A673 (cell line): ENCODE measurements around the gene CDT1. TPM values are rescaled to one million over a fixed set of nuclear protein-coding genes. Genes with fewer than 3 reads are reported as not detected.
A peak's percentile ranks its signal among the peaks of the same experiment; 100 is the strongest.
"Not testable (repeated sequence)": the region's sequence is repeated elsewhere in the genome, so short reads cannot be mapped to it uniquely, and the experiment has no call there.

Source experiments
- BruUV-seq: library from RNA; stranded (reverse); fragments of 400-500 nt; replicated peaks from 2 replicates; lab custom pipeline; 2021; lab: Mats Ljungman, UMichigan
- CTCF ChIA-PET: fragments of 300-600 bp; sonication (Branson Sonifier 250); formaldehyde crosslinking; loops from one replicate; lab custom pipeline; 2022; ENCODE audit warnings: antibody characterized with exemption; lab: Charles Lee
- POLR2A ChIA-PET: fragments of 300-600 bp; sonication (Branson Sonifier 250); formaldehyde crosslinking; loops from one replicate; lab custom pipeline; 2022; ENCODE audit warnings: antibody characterized with exemption; ENCODE audit not compliant: low non-redundant PET; lab: Charles Lee
- DNase-seq: peaks from one replicate; pipeline ENCODE4 v3.0.0-alpha.2; 2015; ENCODE audit warnings: low spot score
- H3K27ac ChIP-seq: fragments of 200-600 bp; sonication (generic); 2 replicates; pipeline ENCODE4 v1.5.1; 2016; ENCODE audit warnings: mixed run types, low read depth, mild to moderate bottlenecking, mixed read lengths, antibody characterized with exemption, low read length; ENCODE audit not compliant: poor library complexity, severe bottlenecking
- H3K27me3 ChIP-seq: fragments of 200-600 bp; sonication (generic); replicated peaks from 2 replicates; pipeline ENCODE4 v1.6.1; 2017; ENCODE audit warnings: mixed run types, low read depth, mild to moderate bottlenecking, mixed read lengths, antibody characterized with exemption, low read length; ENCODE audit not compliant: insufficient read depth, poor library complexity
- H3K36me3 ChIP-seq: fragments of 200-600 bp; sonication (generic); 2 replicates; pipeline ENCODE4 v1.6.1; 2016; ENCODE audit warnings: mixed run types, mild to moderate bottlenecking, mixed read lengths, antibody characterized with exemption, low read length; ENCODE audit not compliant: insufficient read depth, poor library complexity, severe bottlenecking
- H3K4me1 ChIP-seq: fragments of 200-600 bp; sonication (generic); 2 replicates; pipeline ENCODE4 v1.6.1; 2017; ENCODE audit warnings: mixed run types, mild to moderate bottlenecking, mixed read lengths, antibody characterized with exemption, low read length; ENCODE audit not compliant: insufficient read depth, poor library complexity, severe bottlenecking
- H3K4me3 ChIP-seq: fragments of 200-600 bp; sonication (generic); 2 replicates; pipeline ENCODE4 v1.5.1; 2016; ENCODE audit warnings: low read depth, mixed run types, mild to moderate bottlenecking, mixed read lengths, low read length; ENCODE audit not compliant: poor library complexity, severe bottlenecking
- H3K9me3 ChIP-seq: fragments of 200-600 bp; sonication (generic); 2 replicates; pipeline ENCODE4 v1.6.1; 2016; ENCODE audit warnings: mixed run types, low read depth, mild to moderate bottlenecking, mixed read lengths, antibody characterized with exemption, low read length; ENCODE audit not compliant: poor library complexity, severe bottlenecking
- CTCF ChIP-seq: fragments of 300-800, 200-600 bp; sonication (generic); conservative IDR thresholded peaks from 2 replicates; pipeline ENCODE4 v1.5.1; 2017; ENCODE audit warnings: low read depth, mild to moderate bottlenecking, antibody characterized with exemption, low read length, moderate library complexity, mixed read lengths
- EZH2 ChIP-seq: fragments of 200-600 bp; sonication (generic); IDR thresholded peaks from 2 replicates; pipeline ENCODE4 v1.6.1; 2017; ENCODE audit warnings: borderline replicate concordance, low read depth, mild to moderate bottlenecking, mixed read lengths, antibody characterized with exemption, low read length; ENCODE audit not compliant: poor library complexity, severe bottlenecking
- intact Hi-C: fragments of 100-400 bp; cut with micrococcal nuclease; formaldehyde crosslinking; loops from one replicate; pipeline ENCODE4 v1.10.0; 2022; ENCODE audit not compliant: unreplicated experiment
- total RNA-seq: library from RNA; stranded (reverse); gene quantifications from 2 replicates; pipeline ENCODE4 v1.2.3, GENCODE V29; 2021

The CDT1 gene
- total RNA-seq, 1 experiment from 2014 or later, result 103 TPM

DNA sequence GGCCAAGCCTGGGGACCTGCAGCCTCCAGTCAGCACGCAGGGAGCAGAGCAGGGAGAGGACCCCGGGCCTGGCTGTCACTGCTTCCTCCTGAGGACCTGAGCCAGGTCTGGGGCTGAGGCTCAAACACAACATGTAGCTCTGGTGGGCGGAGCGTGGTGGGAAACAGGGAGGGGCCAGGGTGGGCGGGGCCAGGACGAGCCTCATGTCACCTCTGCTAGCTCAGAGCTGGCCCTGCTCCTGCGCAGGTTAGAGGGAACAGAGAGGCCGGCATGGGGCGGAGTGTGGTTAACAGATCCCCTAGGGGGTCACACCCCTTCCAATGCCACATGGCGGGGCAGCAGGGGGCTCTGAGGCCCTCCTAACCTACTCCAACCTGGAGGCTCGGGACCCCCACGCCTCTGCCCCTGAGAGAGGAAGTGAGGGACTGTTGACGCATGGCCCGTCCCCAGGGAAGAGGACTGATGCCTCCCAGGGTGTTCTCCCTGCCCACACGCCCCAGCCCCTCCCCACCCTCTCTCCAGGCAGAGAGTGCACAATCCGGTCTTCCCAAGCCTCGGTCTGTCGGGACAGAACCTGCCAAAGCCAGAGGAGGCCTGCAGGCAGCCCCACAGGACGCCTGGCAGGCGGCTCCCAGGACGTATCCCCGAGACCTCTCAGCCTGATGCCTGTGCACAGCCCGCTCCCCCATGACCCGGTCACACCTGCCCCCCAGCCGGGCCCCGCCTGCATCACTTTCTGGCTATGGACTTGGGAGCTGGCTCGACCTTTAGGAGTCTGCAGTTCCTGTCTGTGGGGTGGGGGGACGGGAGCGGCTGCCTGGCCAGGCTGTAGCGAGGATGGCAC lies 33.8 kb upstream of the CDT1 start:
- H3K36me3 ChIP-seq, result no peaks in the 10 kb centered on the region
- H3K9me3 ChIP-seq, result no peaks in the 10 kb centered on the region
- peak overlapping the region; percentile 93 for H3K27ac ChIP-seq
- no peaks in the 10 kb centered on the region for H3K27me3 ChIP-seq
- intact Hi-C loops, result no loop called here
- ChIA-PET POLR2A (interaction anchor here (0.6 to 1.0 kb wide), 2 partner anchors 13 to 407 kb away, joined by 3 read pairs; no protein-coding TSS in a partner anchor), CTCF (interaction anchor here (1.1 to 1.4 kb wide), 2 partner anchors 12 to 15 kb away, joined by 5 read pairs; partner anchors contain the start of gene PIEZO1)
- BruUV-seq, result no TSS peak
- TF ChIP-seq EZH2 (no peak), CTCF (no peak)
- H3K4me1 ChIP-seq, result peaks cover 64% of the 10 kb centered on the region
- H3K4me3 ChIP-seq, result peak overlapping the region; percentile 29
- peak; percentile 78 for DNase-seq

DNA sequence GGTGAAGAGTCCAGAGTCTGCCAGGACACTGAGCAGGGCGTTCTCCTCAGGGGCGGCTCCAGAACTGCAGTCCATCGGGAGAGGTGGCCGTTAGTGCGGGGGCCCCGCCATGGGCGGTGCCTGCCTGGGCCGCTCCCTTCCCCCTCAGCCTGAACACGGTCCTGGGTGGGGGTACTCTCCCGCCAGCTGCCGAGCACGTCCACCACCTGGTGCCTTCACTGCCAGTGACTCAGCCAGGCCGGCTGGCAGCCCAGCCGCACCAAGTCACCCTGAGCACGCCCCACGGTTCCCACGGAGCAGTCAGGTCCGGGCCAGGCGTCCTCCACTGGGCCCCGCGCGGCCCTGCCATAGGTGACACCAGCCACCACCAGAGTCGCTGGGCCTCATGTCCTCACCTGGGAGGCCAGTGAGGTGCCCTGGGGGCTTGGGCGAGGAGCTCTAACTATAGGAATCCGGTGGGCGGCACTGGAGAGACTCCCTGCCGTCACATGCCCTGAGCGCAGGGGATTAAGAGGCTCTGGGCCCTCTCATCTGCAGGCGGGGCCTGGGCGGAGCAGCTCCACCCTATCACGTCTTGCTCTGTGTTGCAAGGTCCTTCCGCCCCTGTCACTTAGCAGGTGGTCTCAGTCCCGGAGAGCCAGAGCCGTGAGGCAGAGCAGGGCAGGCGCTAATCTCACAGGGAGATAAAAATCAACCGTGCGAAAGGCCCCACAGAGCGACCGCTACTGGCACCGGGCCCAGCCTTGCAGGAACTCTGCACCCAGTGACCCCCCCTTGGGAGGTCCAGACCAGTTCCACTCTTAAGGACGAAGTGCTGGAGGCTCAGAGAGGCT lies 32.9 kb upstream of the CDT1 start:
- peak overlapping the region; percentile 29 for H3K4me3 ChIP-seq
- no peaks in the 10 kb centered on the region for H3K36me3 ChIP-seq
- H3K9me3 ChIP-seq, result no peaks in the 10 kb centered on the region
- DNase-seq, result peak; percentile 98
- H3K27ac ChIP-seq, result peak overlapping the region; percentile 93
- POLR2A ChIA-PET, result interaction anchor here (0.6 to 1.9 kb wide), 5 partner anchors 10 to 406 kb away, joined by 3 to 5 read pairs (median 3); no protein-coding TSS in a partner anchor
- no TSS peak for BruUV-seq
- intact Hi-C loops, result no loop called here
- no peak for TF ChIP-seq EZH2
- TF ChIP-seq CTCF, result 0 out of 2 replicates have a peak, but pooled peaks have one; percentile 21
- no peaks in the 10 kb centered on the region for H3K27me3 ChIP-seq
- peaks cover 64% of the 10 kb centered on the region for H3K4me1 ChIP-seq
- CTCF ChIA-PET, result interaction anchor here (0.7 to 1.4 kb wide), 5 partner anchors 11 to 37 kb away, joined by 3 to 5 read pairs (median 4); partner anchors contain the start of gene PIEZO1

- POLR2A ChIA-PET, result interaction anchor here (0.9 to 1.9 kb wide), 4 partner anchors 10 to 13 kb away, joined by 3 to 5 read pairs (median 4); no protein-coding TSS in a partner anchor
- TF ChIP-seq CTCF (no peak), EZH2 (no peak)
- Histone ChIP-seq H3K4me3 (peak overlapping the region; percentile 29), H3K27ac (peak overlapping the region; percentile 93), H3K4me1 (peaks cover 65% of the 10 kb centered on the region), H3K9me3 (no peaks in the 10 kb centered on the region), H3K27me3 (no peaks in the 10 kb centered on the region), H3K36me3 (no peaks in the 10 kb centered on the region)
- intact Hi-C loops, result no loop called here
- CTCF ChIA-PET, result interaction anchor here (0.7 to 1.4 kb wide), 5 partner anchors 10 to 38 kb away, joined by 3 to 5 read pairs (median 4); partner anchors contain the start of gene PIEZO1
- DNase-seq, result no peak
- no TSS peak for BruUV-seq
Measured at GRCh38 chr16:88771294-88771772, 32.3 kb upstream of the CDT1 start.

DNA sequence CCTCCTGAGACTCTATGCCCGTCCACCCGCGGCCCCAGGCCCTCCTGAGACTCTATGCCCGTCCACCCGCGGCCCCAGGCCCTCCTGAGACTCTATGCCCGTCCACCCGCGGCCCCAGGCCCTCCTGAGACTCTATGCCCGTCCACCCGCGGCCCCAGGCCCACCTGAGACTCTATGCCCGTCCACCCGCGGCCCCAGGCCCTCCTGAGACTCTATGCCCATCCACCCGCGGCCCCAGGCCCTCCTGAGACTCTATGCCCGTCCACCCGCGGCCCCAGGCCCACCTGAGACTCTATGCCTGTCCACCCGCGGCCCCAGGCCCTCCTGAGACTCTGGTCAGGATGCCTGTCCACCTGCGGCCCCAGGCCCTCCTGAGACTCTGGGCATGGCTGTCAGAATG lies 31.8 kb upstream of the CDT1 start:
- H3K27ac ChIP-seq, result peak overlapping the region; percentile 93
- H3K4me3 ChIP-seq, H3K9me3 ChIP-seq, DNase-seq, H3K27me3 ChIP-seq, BruUV-seq, intact Hi-C loops, CTCF ChIA-PET, H3K36me3 ChIP-seq: not testable (repeated sequence)
- POLR2A ChIA-PET, result interaction anchor here (1.9 kb wide), 1 partner anchor 12 kb away, joined by 5 read pairs; no protein-coding TSS in a partner anchor
- H3K4me1 ChIP-seq, result peaks cover 68% of the 10 kb centered on the region
